Measurements from ENCODE around the gene ASAH2B. TPM values are rescaled to one million over a fixed set of nuclear protein-coding genes. Genes with fewer than 3 reads are reported as not detected.

Gene ASAH2B
- total and polyA plus RNA-seq, 2 of the 13 experiments (the other 11 are each of a cell fraction or from before 2014, with no cell fraction given) = 4.2 to 4.6 TPM

- no peaks in the 10 kb centered on the region for H3K36me3 ChIP-seq (replicated peaks in 1 of 2; ENCODE audit: control insufficient read depth in 1 of 2, insufficient read depth in 2 of 2, low read length in 2 of 2)
- POLR2A ChIA-PET = no interaction called here
Measured at GRCh38 chr10:50796693-50797092, 57.0 kb downstream of the ASAH2B start.

More at GRCh38 chr10:50796693-50797092, 57.0 kb downstream of the ASAH2B start:
- no peak overlapping the region for H3K27ac ChIP-seq (ENCODE audit: extremely low read length, insufficient read depth, low read length)
- H3K79me2 ChIP-seq (ENCODE audit: insufficient read depth, low read length) = no peaks in the 10 kb centered on the region
- TF ChIP-seq ZFX (CRISPR knock-in tag; IDR thresholded peaks at IDR 0.05; ENCODE audit: low read depth) = no peak
- no peak for TF ChIP-seq NR2F2 (IDR thresholded peaks at IDR 0.05; ENCODE audit: borderline replicate concordance, low read depth)
- no peak for TF ChIP-seq ZNF232 (CRISPR knock-in tag; IDR thresholded peaks at IDR 0.05; ENCODE audit: borderline replicate concordance)
- TF ChIP-seq NAIF1 (CRISPR knock-in tag; IDR thresholded peaks at IDR 0.05; ENCODE audit: borderline replicate concordance) = no peak
- TF ChIP-seq, protein P1, sequence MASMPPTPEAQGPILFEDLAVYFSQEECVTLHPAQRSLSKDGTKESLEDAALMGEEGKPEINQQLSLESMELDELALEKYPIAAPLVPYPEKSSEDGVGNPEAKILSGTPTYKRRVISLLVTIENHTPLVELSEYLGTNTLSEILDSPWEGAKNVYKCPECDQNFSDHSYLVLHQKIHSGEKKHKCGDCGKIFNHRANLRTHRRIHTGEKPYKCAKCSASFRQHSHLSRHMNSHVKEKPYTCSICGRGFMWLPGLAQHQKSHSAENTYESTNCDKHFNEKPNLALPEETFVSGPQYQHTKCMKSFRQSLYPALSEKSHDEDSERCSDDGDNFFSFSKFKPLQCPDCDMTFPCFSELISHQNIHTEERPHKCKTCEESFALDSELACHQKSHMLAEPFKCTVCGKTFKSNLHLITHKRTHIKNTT (CRISPR knock-in tag; IDR thresholded peaks at IDR 0.05) = no peak
- no peak for TF ChIP-seq MNT (IDR thresholded peaks at IDR 0.05)
- H3K27me3 ChIP-seq (ENCODE audit: control insufficient read depth in 1 of 2, insufficient read depth in 2 of 2, low read length in 2 of 2) = no peaks in the 10 kb centered on the region
- H2AFZ ChIP-seq (ENCODE audit: low read length) = no peak overlapping the region
- ATAC-seq (no peak), DNase-seq (ENCODE audit: low spot score) (no peak), FAIRE-seq (no peak)
- CTCF ChIA-PET (ENCODE audit: low intra/inter-chr PET ratio, low total read pairs) = no interaction called here
- no peaks in the 10 kb centered on the region for H4K20me1 ChIP-seq (ENCODE audit: insufficient read depth, low read length)
- peaks cover 10% of the 10 kb centered on the region for H3K4me1 ChIP-seq (ENCODE audit: insufficient read depth, low read length)
- in situ Hi-C loops (cut with HindIII; ENCODE audit: extremely low pct_ligation_motif_present, low pct_unique_long_range_greater_than_20kb) (no loop called here), intact Hi-C loops (cut with micrococcal nuclease; ENCODE audit: unreplicated experiment) (loop anchor here (10.0 kb wide), 1 partner anchor 198 kb away; no protein-coding TSS in a partner anchor)
- H3K4me2 ChIP-seq (ENCODE audit: low read depth, low read length) = no peak overlapping the region
- H3K9ac ChIP-seq (ENCODE audit: insufficient read depth, low read depth, low read length) = no peak overlapping the region
- no peak overlapping the region for H3K4me3 ChIP-seq (replicated peaks in 1 of 3; ENCODE audit: insufficient read depth in 1 of 3, low read depth in 2 of 3, low read length in 3 of 3)
- 86% methylated on average over 1 of the region's 1 CpG for WGBS (ENCODE audit: low lambda C conversion rate)
- BruUV-seq (replicated peaks) = no TSS peak
- no peaks in the 10 kb centered on the region for H3K9me3 ChIP-seq (ENCODE audit: low read length)

Measured in HepG2 (cell line).